Right forelimb (tissue), 1 donor: ENCODE results near the gene GCK.
"Not testable (repeated sequence)": the region's sequence is repeated elsewhere in the genome, so short reads cannot be mapped to it uniquely, and the experiment has no call there.

Source experiments
- DNase-seq: peaks from one replicate; pipeline ENCODE4 v3.0.0-alpha.2; 2018

GCK gene

DNA sequence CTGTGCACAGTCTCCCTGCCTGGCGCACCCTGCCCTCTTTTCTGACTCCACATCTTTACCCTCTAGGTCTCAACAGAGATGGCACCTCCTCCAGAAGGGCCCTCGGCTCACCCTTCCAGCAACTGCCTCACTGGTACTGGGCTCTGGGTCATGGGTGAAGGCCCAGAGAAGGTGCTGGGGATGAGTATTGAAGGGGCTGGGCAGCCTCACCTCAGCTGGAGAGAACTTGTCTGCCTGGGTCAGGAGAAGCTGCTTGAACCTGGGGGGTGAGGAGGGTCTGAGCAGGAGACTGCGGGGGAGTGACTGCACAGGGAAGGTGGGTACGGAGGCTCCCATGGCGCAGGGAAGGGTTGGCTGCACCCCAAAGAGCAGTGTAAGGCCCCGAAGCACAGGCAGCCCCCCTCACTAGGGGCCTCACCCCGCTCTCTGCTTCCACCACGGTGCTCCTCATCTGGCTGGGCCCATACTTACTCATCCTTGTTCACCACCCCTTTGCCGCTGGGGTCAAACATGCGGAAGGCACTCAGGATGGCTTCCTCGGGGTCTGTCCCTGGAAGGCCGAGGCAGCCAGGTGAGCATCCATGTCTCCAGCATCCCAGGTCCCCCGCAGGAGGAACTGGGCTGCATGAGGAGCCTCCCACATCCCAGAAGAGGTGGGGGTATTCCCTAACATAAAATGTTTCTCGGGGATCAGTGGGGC, 49.8 kb downstream of the GCK start:
- DNase-seq, result no peak

DNA sequence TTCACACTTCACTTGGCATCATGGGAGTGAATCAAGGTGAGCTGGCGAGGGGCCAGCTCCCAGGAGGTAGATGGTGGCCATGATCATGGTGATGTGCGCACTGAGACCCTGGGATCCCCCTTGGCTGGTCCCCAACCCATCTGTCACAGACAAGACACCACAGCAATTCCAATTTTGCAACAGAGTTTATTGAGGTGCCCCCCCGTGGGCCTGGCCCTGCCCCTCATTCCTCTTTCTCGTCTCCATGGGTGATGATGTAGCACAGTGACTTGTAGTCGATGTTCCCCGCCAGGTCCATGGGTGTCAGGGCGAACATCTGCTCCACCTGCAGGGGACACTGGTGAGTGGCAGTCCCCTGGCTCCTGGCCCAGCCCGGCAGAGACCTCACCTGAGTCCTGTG, 50.5 kb downstream of the GCK start:
- no peak for DNase-seq

DNA sequence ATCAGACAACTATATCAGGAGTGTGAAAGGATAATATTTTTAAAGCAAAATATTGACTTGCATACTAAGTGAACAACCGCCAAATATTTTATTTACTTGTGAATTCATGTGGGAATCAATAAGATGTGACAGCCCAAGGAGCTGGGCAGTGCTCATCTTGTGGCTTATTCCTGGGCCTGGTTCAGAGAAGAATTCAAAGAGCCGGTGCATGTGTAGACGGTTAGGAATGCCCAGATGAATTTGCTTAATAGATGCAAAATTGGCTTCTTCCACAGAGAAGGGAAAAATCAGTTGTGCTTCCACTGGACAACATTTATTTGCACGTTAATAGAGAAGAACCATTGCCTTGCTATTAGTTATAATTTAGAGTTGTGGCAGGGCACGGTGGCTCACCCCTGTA, 52.5 kb downstream of the GCK start:
- DNase-seq, result no peak

DNA sequence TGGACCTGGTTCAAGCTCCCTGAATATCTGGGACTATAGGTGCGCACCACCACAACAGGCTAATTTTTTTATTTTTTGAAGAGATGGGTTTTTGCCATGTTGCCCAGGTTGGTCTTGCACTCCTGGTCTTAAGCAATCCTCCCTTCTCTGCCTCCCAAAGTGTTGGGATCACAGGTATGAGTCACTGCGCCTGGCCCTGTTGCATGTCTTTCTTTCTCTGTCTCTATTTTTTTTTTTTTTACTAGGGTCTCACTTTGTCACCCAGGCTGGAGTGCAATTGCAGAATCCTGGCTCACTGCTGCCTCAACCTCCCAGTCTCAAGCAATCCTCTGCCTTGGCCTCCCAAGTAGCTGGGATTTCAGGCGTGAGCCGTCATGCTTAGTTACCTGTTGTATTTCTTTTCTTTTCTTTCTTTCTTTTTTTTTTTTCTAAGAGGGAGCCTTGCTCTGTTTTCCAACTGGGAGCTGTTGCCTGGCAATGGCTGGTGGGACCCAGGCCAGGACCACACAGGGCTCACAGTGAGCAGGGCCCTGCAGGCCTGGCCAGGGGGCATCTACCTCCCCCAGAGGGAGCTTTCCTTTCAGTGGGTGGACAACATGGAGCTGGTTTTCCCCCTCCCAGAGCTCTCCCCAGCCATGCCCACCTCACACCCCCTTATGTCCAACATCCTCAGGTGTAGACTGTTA, 54.2 kb downstream of the GCK start:
- DNase-seq, result no peak

DNA sequence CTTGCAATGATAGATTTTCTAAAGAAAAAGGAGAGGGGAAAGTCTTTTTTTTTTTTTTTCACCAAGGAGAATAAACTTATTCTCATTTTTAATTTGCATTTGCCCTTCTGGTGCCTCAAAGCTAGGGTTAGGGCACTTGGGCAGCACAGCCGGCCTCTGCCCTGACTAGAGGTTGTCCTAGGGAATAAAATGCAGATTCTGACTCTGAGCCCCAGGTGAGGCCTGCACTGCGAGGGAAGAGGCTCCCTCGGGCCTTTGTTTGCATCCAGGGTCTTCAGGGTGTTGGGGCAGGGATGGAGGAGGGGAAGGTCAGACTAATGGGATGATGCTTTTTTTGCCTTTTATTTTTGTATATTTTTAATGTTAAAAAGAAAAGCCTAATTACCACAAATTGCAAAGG, 55.9 kb downstream of the GCK start:
- no peak for DNase-seq

DNA sequence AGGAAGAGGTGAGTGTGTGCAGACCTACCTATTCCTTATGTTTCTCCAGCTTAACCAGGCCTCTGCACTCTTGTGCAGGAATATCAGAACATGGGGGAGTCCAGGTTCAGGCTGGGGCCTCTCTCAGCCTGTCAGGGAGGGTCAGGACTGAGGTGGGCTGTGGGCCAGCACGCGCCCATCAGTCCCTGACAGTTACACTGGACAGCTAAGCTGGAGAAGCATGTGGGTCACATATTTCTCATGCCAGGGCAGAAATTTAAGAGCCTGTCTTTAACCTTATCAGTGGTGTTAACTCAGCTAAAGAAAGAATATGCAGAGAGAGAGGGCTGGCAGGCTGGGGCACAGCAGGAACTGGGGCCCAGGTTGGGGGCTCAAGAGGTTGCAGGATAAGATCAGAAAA, 57.2 kb downstream of the GCK start:
- no peak for DNase-seq

DNA sequence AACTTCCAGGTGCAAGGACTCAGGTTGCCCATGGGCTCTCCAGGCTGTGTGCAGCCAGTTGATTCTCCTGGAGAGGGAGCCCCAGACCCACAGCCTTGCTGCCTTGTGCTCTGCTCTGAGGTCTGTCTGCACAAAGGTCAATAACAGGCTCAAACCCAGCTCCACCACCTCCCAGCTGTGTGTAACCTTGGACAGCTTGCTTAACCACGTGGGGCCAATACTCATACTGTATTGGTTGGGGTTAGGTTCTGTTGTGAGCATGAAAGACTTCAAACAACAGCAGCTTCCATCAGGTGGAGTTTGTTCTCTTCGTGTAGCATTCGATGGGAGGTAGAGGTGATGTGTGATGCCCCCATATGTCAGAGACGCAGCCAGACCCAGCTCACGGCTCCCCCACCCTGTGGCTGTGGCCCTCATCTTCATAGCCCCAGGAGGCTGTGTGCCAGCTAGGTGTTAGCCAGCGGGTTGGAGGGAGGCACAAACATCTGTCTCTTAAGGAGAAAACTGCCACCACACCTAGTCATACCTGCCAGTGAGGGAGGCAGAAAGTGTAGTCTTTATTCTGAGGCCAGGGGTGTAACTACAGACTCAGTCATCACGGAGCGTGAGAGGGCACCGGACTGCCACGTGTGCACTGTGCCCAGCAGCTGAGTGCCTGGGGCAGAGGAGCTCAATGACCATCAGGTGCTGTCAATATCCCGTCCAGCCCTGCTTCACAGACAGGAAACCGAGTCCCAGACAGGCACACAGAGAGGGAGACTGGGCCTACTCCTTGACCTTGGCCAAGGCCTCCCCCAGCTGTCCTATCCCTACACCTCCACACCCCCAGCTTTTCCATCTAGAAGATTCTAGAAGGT, 57.8 kb downstream of the GCK start:
- DNase-seq, result no peak

DNA sequence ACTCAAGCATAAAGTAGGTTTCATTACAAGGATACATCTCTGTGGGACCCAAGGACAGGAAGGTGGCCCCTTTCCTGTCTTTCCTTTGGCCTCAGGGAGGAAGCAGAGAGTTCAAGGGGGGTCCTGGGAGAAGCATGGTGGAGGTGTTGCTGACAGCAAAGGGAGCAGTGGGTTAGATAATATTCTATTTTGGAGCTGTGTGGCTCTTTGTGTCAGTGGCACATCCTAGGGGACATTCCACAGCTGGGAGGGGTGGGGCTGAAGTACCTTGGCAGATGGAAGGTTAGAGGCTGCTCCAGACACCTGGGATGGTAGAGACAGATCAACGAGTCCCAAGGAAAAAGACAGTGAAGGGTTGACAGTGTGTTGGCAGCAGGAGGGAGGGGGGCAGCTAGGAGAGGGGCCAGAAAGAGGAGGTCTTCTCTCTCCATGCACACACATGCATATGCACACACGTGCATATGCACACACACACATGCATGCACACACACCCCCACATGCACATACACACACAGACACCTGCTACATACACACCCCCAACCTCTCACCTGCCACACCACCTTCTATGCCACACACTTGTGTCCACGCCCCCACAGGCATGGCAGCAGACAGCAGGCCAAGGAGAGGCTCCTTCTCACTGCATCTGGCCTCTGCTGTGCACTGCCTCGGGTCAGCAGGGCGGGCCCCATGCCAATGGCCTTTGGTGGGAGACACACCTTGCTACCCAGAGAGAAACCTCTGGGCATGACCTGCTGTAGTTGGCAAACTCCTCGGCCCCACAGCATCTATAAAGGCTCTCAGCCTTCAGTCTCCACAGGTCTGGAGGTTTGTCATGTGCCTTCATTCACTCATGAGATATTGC, 60.3 kb downstream of the GCK start:
- no peak for DNase-seq

DNA sequence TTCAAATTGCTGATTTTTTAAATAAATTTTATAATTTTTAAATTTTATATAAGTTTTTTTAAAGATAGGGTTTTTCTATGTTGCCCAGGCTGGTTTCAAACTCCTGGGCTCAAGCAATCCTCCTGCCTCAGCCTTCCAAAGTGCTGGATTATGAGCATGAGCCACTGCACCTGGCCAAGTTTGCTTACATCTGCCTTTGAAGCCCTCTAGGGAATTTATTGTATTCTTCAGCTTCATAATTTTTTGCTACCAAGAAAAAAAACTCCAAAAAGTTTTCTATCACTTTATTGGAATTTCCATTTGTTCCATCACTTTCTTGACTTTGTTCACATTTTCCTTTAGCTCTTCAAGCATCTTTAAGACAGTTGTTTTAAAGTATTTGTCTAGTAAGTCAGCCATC, 62.1 kb downstream of the GCK start:
- no peak for DNase-seq

DNA sequence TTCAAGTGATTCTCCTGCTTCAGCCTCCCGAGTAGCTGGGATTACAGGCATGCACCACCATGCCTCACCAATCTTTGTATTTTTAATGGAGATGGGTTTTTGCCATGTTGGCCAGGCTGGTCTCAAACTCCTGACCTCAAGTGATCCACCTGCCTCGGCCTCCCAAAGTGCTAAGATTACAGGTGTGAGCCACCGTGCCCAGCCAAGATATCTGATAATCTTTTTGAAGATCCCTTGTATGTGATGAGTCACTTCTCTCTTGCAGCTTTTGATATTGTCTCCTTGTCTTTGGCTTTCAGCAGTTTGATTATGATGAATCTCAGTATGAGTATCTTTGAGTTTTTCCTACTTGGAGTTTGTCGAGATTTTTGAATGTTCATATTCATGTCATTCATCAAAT, 62.7 kb downstream of the GCK start:
- DNase-seq, result not testable (repeated sequence)

DNA sequence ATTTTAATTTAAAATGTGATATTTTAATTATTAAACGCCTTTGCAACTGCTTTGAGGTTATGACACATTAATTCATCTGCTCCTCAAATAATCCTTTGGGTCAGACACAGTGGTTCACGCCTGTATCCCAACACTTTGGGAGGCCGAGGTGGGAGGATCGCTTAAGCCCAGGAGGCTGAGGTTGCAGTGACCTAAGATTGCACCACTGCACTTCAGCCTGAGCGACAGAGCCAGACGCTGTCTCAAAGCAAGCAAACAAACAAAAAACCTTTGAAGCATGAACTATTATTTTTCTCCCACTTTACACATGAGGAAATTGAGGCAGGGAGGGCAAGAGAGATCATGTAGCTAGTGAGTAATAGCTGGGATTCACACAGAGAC, 64.4 kb downstream of the GCK start:
- no peak for DNase-seq

DNA sequence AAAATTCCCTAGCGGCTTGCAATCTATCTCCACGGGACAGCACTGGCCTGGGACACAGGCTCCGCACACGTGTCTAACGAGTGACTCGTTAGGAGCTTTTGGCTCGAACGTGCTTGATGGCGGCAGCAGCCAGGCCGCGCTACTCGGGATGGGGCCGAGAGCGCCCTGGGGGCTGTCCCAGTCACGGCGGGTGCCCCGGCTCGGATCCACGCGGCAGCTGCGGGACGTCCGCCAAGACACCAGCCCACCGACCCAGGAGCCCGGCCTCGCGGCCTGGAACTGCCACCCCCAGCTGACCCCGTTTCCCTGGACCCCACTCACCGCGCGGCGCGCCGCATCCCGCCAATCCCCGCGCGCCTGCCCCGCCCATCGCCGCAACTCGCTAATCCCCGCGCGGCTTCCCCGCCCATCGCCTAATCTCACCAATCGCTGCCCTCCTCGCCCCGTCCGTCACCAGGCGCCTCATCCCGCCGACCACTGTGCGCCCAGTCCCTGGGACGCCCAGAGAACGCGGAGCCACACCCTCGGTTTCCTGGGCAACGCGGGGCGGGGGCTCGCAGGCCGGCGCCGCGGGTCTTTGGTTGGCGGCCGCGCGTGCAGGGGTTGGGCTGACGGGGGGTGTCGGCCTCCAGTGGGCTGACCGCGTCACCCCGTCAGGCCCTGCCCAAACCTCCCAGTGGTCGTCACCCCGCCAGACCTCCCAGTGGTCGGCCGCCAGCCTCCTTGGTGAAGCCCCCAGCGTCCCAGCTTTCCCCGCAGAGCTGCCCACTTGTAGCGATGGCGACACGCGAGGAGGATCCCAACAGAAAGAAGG, 65.8 kb downstream of the GCK start, which contains the start of gene POLD2:
Gene POLD2 (minus strand): TSS at position 359 of the 814 bp plus-strand sequence. CDS start 1,495 bp downstream, outside the sequence.
- DNase-seq, result peak; percentile 99

DNA sequence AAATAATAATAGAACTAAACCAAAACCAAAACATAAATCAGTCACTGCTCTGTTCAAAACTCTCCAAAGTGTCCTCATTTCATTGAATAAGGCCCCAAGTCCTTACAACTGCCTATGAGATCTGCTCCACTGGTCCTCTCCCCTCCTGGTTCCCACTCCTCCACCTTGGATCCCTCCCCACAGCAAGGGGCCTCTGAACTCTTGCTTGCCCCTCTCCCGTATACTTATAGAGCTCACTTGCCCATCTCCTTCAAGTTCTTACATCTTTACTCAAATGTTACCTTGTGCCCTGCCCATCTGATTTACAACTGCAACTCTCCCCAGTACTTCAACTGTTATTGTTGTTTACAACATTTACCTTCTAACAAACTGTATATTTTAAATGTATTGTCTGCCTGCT, 66.7 kb downstream of the GCK start:
- no peak for DNase-seq

DNA sequence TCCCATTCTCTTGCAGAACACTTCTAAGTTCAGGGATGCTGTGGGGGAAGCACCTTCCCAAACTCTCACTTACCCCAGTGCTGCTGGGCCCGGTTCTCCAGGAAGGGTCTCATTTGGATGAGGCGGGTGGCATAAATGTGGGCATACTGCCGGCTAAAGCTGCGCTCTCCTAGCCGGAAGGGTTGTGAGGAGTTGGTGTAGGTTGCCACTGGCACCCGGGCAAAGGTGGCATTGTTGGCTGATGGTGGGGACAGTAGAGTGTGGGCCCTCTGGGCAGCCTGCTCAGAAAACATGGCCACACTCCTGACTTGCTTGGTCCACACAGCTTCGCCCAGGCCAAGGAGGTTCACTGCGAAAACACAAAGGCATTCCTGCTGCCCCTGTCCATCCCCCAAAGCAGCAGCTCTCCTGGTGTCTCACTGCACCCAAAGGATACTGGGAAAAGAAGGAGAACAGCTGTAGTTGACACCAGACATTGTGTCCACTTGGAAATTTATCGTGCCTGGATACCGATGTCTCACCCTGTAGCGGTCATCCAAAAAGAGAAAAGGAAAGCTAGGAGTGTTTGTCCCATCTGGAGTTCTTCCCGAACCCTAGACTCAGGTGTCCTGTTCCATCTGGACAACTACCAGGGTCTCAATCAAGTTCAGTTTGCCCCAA, 67.3 kb downstream of the GCK start:
- DNase-seq, result no peak

DNA sequence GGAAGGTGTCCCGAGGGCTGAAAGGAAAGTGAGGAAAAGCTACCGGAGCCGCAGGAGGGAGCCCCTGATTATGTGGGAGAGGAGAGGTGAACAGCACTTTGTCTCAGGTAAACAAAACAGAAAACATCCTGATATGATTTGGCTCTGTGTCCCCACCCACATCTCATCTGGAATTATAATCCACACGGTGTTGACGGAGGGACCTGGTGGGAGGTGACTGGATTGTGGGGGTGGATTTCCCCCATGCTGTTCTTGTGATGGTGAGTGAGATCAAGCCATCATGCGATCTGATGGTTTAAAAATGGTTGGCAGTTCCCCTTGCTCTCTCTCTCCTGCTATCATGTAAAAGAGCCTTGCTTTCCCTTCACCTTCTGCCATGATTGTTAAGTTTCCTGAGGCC, 68.8 kb downstream of the GCK start:
- DNase-seq, result no peak

DNA sequence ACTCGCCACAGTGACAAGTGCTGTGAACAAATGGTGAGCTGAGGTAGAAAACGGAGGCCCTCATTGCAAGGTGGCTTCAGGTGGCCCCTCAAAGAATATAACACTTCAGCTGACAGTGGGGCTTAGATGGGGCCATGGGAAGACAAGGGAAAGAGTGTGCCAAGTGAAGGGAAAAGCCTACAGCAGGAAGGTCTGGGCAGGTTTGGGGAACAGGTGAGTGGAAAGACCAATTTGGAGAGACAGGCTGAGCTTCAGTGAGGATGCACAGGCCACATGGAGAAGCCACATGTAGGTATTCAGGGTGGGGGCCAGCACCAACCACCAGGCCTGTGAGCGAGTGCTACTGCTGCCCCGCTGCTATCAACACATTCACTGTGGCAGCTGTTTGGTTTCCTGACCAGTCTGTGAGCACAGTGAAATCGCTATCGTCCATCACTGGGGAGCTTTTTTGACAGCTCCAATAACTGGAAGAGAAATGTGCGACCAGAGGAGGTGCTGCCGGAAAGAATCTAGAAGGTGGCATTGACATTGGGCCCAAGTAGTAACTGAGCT, 69.3 kb downstream of the GCK start:
- DNase-seq, result no peak

DNA sequence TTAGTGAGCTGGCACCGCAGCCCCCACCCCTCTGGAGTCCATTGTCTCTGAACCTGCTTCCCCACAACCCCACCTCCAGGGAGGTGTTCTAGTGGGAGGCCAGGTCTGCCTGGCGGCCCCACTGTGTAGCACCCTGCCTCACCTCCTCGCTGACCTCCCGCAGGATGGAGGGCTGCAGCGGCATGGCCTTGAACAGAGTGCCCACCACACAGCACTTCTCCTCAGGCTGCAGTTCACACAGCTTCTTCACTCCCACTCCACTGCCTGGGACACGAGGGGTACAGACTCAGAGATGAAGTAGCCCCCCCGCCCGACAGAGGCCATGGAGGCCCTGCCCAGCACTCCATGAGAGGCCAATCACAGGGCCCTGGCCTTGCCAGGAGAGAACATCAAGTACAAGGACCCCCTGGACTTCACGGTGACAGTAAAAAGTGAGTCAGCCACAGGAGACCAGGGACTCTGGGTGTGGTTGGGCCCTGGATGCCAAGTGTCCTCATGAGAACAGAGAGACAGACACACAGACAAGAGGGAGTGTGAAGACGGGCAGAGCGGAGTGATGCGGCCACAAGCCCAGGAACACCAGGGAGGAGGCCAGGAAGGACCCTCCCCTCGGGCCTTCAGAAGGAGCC, 71.3 kb downstream of the GCK start:
- no peak for DNase-seq

DNA sequence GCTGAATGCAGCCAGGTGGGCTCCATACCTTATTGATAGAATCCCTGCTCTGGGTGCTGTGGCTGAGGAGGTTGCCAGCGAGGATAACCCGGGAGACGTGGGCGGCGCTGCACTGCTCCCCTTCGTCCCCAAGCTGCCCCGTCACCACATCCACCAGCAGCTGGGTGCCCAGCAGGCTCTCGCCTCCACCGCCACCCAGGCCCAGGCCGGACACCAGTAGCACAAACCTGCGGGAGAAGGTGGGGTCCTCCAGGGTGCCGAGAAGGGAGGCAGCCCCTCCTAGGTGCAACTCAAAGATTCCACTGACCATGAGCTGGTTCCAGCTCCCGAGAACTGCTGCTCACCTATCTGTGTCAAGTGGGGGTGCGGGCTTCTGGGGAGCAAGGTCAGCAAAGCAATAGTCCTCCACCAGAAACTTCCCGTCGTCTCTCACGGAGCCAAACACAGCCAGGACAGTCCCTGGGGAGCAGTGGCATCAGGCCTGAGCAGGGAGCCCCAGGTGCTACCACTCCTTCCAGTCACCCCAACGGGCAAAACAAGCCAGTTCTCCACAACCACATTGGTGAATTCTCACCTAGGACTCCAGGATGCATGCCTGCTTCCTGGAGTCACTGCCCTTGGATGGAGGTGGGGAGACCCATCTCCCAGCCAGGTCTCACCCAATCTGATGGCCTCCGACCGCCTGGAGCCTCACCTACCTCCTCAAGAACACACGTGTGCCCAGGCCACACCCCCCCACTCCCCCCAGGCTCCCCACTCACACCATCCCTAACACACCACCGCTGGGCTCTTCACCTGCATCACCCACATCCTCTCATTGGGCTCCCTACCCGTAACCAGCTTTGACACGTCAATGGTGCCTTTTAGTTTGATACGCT, 72.2 kb downstream of the GCK start:
- DNase-seq, result no peak

DNA sequence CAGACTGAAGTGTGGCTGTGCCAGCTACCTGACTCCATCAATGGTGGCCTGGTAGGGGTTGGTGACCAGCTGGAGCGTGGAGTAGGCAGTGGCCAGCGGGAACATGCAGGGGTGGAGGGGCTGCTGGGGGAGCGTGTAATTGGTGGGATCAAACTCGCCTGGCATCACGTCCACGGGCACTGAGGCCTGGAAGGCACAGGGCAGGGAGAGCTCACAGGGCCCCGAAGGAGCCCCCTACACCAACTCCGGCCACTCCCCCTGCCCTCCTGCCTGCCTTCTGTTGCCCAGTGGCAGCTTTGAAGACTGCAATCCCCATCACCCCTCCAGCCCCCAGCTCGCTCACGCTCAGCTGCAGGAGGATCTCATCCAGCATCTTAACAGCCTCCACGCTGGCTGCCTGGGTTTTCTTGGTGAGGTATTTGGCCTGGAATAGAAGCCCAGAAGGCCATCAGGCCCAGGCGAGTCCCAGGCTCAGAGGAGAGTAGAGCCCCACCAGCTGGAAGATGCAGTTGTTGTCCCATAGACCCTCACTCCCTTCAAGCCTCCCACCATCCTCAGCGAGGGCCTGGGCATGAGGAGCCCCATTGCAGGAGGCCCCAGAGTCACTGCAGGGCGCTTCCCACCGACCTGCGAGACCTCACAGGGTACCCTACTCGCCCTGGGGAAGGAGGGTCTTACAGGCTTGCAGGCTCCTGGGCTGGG, 73.0 kb downstream of the GCK start:
- no peak for DNase-seq
